Ovary (tissue), 3 donors: ENCODE results near the gene WWTR1.

Experiments
- POLR2A ChIP-seq: fragments of 450-650 bp; IDR thresholded peaks from one replicate; pipeline ENCODE4 v1.6.1; 2017; ENCODE audit warnings: antibody characterized with exemption, mild to moderate bottlenecking, moderate library complexity
- TF ChIP-seq, protein P1 (sequence below), 3 donors: fragments of 450-650 bp in 2 of 3; fragments of 200-600 bp in 1 of 3; IDR thresholded peaks; one replicate each; pipeline versions ENCODE4 v1.5.1 to v1.8.0; 2016 to 2022; ENCODE audit warnings: antibody characterized with exemption in 3 of 3, mild to moderate bottlenecking in 1 of 3
- donor health status: DM: no; HTN: no; CAD: no.

DNA sequence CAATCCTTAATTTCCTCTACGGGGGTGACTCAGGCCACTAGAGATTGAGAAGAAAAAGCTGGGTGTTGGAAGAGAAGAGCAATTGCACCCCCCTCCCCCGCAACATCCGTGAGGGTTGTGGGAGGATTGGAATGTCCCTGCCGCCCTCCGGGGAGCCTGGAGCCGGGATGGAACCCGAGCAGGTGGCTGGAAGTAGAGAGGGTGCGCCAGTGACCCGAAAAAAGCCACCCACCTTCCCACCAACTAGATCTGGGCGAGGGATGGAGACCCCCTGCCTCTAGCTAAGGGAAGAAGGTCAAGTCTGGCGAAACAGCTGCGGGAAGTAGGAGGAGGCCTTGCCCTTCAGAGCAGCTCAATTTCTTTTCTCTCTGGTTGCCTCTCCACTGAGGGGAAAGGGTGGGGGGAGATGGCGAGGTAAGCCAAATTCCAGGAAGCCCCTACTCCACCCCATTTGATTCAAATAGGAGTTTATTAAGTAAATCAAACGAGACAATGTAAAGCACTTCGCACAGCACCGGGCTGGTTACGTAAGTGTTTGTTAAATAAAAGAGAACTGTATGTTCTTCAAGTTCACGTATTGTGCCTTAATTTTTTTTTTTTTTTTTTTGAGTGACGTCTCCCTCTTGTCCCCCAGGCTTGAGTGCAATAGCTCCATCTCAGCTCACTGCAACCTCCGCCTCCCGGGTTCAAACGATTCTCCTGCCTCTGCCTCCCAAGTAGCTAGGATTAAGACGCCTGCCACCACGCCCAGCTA is 1.1 kb upstream of the WWTR1 start:
- TF ChIP-seq, protein P1, sequence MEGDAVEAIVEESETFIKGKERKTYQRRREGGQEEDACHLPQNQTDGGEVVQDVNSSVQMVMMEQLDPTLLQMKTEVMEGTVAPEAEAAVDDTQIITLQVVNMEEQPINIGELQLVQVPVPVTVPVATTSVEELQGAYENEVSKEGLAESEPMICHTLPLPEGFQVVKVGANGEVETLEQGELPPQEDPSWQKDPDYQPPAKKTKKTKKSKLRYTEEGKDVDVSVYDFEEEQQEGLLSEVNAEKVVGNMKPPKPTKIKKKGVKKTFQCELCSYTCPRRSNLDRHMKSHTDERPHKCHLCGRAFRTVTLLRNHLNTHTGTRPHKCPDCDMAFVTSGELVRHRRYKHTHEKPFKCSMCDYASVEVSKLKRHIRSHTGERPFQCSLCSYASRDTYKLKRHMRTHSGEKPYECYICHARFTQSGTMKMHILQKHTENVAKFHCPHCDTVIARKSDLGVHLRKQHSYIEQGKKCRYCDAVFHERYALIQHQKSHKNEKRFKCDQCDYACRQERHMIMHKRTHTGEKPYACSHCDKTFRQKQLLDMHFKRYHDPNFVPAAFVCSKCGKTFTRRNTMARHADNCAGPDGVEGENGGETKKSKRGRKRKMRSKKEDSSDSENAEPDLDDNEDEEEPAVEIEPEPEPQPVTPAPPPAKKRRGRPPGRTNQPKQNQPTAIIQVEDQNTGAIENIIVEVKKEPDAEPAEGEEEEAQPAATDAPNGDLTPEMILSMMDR (IDR thresholded peaks at IDR 0.05), result no peak
- no peak for TF ChIP-seq POLR2A
